Endodermal cell (in vitro differentiated cells): Measurements from ENCODE around the gene SDSL. TPM values are rescaled to one million over a fixed set of nuclear protein-coding genes. Genes with fewer than 3 reads are reported as not detected.
A peak's percentile ranks its signal among the peaks of the same experiment; 100 is the strongest.

Source experiments
- DNase-seq: peaks from one replicate; pipeline ENCODE4 v3.0.0-alpha.2; 2017
- H3K27ac ChIP-seq: 2 replicates; pipeline ENCODE4 v1.5.1; 2013; ENCODE audit warnings: mild to moderate bottlenecking, low read depth, low read length, moderate library complexity
- H3K27me3 ChIP-seq: 2 replicates; pipeline ENCODE4 v1.6.1; 2013; ENCODE audit warnings: mild to moderate bottlenecking, low read length, moderate library complexity; ENCODE audit not compliant: insufficient read depth, control insufficient read depth, poor library complexity, severe bottlenecking
- H3K36me3 ChIP-seq: 2 replicates; pipeline ENCODE4 v1.7.0; 2013; ENCODE audit warnings: mild to moderate bottlenecking, low read length, moderate library complexity; ENCODE audit not compliant: control insufficient read depth, insufficient read depth
- H3K4me1 ChIP-seq: one replicate; pipeline ENCODE4 v1.7.0; 2013; ENCODE audit warnings: low read length; ENCODE audit not compliant: control insufficient read depth, insufficient read depth
- H3K4me3 ChIP-seq: 2 replicates; pipeline ENCODE4 v1.5.1; 2013; ENCODE audit warnings: mild to moderate bottlenecking, low read length, moderate library complexity
- H3K9ac ChIP-seq: 2 replicates; pipeline ENCODE4 v1.6.1; 2013; ENCODE audit warnings: mild to moderate bottlenecking, low read length, moderate library complexity; ENCODE audit not compliant: poor library complexity, severe bottlenecking; ENCODE audit errors: extremely low read depth
- H3K9me3 ChIP-seq: 2 replicates; pipeline ENCODE4 v1.6.1; 2013; ENCODE audit warnings: mild to moderate bottlenecking, low read length, moderate library complexity; ENCODE audit not compliant: control insufficient read depth
- H3K27ac Mint-ChIP-seq: 2 replicates; pipeline ENCODE4 v1.8.0; 2020; ENCODE audit warnings: mixed read lengths
- H3K27me3 Mint-ChIP-seq: 2 replicates; pipeline ENCODE4 v1.8.0; 2021; ENCODE audit warnings: mild to moderate bottlenecking, mixed read lengths; ENCODE audit not compliant: insufficient read depth
- H3K36me3 Mint-ChIP-seq: 2 replicates; pipeline ENCODE4 v1.8.0; 2020; ENCODE audit warnings: low read depth, mixed read lengths
- H3K4me1 Mint-ChIP-seq: 2 replicates; pipeline ENCODE4 v1.8.0; 2020; ENCODE audit warnings: mixed read lengths
- H3K4me3 Mint-ChIP-seq: 2 replicates; pipeline ENCODE4 v1.8.0; 2020; ENCODE audit warnings: mild to moderate bottlenecking, moderate library complexity, mixed read lengths
- H3K9me3 Mint-ChIP-seq: 2 replicates; pipeline ENCODE4 v1.8.0; 2020; ENCODE audit warnings: mild to moderate bottlenecking, mixed read lengths
- WGBS, 2 experiments: methylation state at CpG; one replicate each; pipeline versions ENCODE4 v1.1.5 to v1.1.7; 2013; ENCODE audit warnings: missing lambda C conversion rate in 2 of 2, mixed read lengths in 1 of 2; ENCODE audit not compliant: insufficient coverage in 1 of 2, insufficient read length in 1 of 2; 5-methylcytosine and 5-hydroxymethylcytosine counted together
- total RNA-seq, 2 donors: library from RNA; stranded (reverse); fragmentation: NEBNext Ultra II Directional in 1 of 2; extraction: Animal tissue kit (Norgen Biotek cat#: 25700) in 1 of 2; gene quantifications; 2 replicates in 1 of 2; 3 replicates in 1 of 2; pipeline ENCODE4 v1.2.1, GENCODE V29; 2021
- TF ChIP-seq, protein P1 (sequence below): fragments of 200-600 bp; sonication (generic); conservative IDR thresholded peaks from 2 replicates; pipeline ENCODE4 v1.5.0; 2021; ENCODE audit warnings: antibody characterized with exemption, mild to moderate bottlenecking

Gene SDSL
- total RNA-seq, 2 donors from 2014 or later, result 2.4 to 5.7 TPM

DNA sequence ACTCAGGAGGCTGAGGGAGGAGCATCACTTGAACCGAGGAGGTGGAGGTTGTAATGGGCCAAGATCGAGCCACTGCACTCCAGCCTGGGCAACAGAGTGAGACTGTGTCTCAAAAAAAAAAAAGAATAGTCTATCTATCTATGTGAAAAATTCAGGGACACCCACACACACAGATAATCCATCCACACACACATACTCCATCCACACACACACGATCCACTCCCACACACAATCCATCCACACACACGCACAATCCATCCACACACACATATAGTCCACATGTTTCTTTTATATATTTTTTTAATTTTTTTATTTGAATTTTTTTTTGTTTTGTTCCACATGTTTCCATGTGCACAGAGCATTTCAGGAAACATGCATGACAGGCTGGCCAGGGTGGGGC lies 21.8 kb upstream of the SDSL start:
- H3K9me3 ChIP-seq, result no peaks in the 10 kb centered on the region
- no peaks in the 10 kb centered on the region for H3K27me3 ChIP-seq
- H3K4me1 Mint-ChIP-seq, result peaks cover 4% of the 10 kb centered on the region
- DNase-seq, result no peak
- no peak overlapping the region for H3K9ac ChIP-seq
- H3K36me3 Mint-ChIP-seq, result no peaks in the 10 kb centered on the region
- TF ChIP-seq, protein P1, sequence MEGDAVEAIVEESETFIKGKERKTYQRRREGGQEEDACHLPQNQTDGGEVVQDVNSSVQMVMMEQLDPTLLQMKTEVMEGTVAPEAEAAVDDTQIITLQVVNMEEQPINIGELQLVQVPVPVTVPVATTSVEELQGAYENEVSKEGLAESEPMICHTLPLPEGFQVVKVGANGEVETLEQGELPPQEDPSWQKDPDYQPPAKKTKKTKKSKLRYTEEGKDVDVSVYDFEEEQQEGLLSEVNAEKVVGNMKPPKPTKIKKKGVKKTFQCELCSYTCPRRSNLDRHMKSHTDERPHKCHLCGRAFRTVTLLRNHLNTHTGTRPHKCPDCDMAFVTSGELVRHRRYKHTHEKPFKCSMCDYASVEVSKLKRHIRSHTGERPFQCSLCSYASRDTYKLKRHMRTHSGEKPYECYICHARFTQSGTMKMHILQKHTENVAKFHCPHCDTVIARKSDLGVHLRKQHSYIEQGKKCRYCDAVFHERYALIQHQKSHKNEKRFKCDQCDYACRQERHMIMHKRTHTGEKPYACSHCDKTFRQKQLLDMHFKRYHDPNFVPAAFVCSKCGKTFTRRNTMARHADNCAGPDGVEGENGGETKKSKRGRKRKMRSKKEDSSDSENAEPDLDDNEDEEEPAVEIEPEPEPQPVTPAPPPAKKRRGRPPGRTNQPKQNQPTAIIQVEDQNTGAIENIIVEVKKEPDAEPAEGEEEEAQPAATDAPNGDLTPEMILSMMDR, result no peak
- WGBS, 2 experiments, result 88 to 94% methylated on average over 3 of the region's 4 CpGs
- H3K27me3 Mint-ChIP-seq, result peaks cover 4% of the 10 kb centered on the region
- no peak overlapping the region for H3K4me3 Mint-ChIP-seq
- no peaks in the 10 kb centered on the region for H3K9me3 Mint-ChIP-seq
- no peak overlapping the region for H3K4me3 ChIP-seq
- no peak overlapping the region for H3K27ac Mint-ChIP-seq
- no peaks in the 10 kb centered on the region for H3K36me3 ChIP-seq
- H3K4me1 ChIP-seq, result no peaks in the 10 kb centered on the region
- H3K27ac ChIP-seq, result no peak overlapping the region

DNA sequence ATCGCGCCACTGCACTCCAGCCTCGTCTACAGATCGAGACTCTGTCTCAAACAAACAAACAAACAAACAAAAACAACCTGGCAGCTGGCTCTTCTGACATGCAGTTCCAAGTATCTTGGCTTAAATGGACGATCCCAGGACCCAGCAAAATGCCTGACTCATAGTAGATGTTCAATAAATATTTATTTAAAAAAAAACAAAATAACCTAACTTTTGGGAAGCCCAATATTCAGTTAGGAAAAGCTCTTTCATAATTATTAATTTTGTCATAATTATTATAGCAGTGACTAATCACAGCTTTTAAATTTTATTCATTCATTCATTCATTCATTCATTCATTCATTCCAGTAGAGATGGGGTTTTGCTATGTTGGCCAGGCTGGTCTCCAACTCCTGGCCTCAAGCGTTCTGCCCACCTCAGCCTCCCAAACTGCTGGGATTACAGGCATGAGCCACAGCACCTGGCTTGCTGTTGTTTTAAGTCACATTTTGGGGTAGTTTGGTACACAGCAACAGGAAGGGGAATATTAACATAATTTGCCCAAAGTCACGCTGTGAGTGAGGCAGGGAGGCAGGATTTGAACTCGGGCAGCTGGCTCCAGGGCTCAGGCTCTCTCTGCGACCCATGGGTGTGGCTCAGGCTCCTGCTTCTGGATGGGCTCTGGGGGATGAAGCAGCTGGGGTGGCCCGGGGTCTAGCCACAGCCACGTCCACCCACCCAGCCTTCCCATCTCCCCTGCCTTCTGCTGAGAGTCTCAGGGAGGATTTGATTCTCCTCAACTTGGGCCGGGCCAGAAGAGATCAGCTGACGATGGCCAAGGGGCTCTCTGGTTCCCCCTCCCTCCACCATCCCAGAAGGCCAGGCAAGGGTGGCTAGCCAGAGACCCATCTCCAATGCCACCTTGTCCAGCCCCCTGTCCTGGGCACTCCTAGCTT lies 20.8 kb upstream of the SDSL start:
- Mint-ChIP-seq H3K27me3 (no peaks in the 10 kb centered on the region), H3K36me3 (no peaks in the 10 kb centered on the region), H3K4me1 (peaks cover 7% of the 10 kb centered on the region), H3K9me3 (no peaks in the 10 kb centered on the region), H3K27ac (no peak overlapping the region), H3K4me3 (no peak overlapping the region)
- TF ChIP-seq, protein P1, result no peak
- Histone ChIP-seq H3K27ac (no peak overlapping the region), H3K9me3 (no peaks in the 10 kb centered on the region), H3K4me1 (no peaks in the 10 kb centered on the region), H3K9ac (no peak overlapping the region), H3K36me3 (no peaks in the 10 kb centered on the region), H3K27me3 (no peaks in the 10 kb centered on the region), H3K4me3 (no peak overlapping the region)
- WGBS, 2 experiments, result 91% methylated on average over 8 to 12 of the region's 13 CpGs
- DNase-seq, result no peak

DNA sequence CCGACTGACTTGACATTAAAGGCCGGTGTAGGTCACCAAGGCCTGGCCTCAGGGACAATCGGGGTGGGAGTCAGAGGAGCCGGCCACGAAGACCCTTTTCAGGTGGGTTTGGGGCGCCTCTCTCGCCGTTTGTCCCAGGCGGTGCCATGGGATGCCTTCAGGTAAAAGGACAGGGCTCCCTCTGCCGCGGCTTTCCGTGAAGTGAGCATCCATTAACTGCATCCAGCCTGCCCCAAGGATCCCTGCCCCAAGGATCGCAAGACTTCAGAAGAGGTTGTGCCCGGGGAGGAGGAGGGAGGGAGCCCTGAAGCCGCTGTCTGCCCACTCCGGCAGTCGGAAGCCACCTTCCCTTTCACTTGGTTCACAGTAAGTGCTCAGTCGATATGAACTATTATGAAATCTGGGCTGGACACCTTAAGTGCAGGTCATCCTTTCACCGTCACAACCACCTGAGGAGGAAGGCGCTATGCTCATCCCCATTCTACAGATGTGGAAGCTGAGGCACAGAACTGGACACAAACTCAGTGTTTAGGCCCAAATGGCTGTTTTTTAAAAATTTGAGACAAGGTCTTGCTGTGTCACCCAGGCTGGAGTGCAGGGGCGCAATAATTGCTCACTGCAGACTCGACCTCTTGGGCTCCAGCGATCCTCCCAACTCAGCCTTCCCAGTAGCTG lies 19.5 kb upstream of the SDSL start:
- H3K27ac ChIP-seq, result no peak overlapping the region
- WGBS, 2 experiments, result 91 to 93% methylated on average over 9 to 23 of the region's 23 CpGs
- no peak overlapping the region for H3K4me3 ChIP-seq
- no peak overlapping the region for H3K9ac ChIP-seq
- Mint-ChIP-seq H3K4me3 (no peak overlapping the region), H3K4me1 (peaks cover 7% of the 10 kb centered on the region), H3K9me3 (no peaks in the 10 kb centered on the region), H3K27me3 (no peaks in the 10 kb centered on the region), H3K27ac (no peak overlapping the region), H3K36me3 (no peaks in the 10 kb centered on the region)
- TF ChIP-seq, protein P1, result no peak
- H3K36me3 ChIP-seq, result no peaks in the 10 kb centered on the region
- no peaks in the 10 kb centered on the region for H3K4me1 ChIP-seq
- peak; percentile 53 for DNase-seq
- H3K9me3 ChIP-seq, result no peaks in the 10 kb centered on the region
- no peaks in the 10 kb centered on the region for H3K27me3 ChIP-seq
